Stimulated activated CD4-positive, alpha-beta T cell treated with anti-CD3 and anti-CD28 coated beads, Interleukin-12 subunit alpha, Interleukin-12 subunit beta, amount 100 ng/mL, for 48 hours (primary cell): Measurements from ENCODE around the gene MAP3K4.
"Not testable (repeated sequence)": the region's sequence is repeated elsewhere in the genome, so short reads cannot be mapped to it uniquely, and the experiment has no call there.

Experiments used
- DNase-seq, 3 donors: peaks; one replicate each; pipeline ENCODE4 v3.0.0-alpha.2; 2020; ENCODE audit warnings: low read depth in 2 of 3, low spot score in 1 of 3

Gene MAP3K4

DNA sequence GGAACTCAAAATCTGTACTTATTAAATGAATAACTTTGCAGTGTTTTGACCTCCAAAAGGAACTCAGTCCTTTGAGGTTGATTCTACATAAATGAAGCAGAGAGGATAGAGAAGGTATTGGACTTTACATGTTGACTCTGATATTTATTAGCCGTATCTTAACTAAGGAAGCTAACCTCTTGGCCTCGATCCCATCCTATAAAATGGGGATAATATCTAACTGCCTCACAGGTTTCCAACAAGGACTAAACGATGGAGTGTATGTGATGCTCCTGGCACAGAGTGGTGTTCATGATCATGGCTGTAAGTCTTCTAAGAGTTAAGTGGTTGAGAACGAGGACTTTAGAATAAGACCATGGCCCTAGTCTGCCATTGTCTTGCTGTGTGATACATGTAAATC is 24.2 kb upstream of the MAP3K4 start:
- no peak for DNase-seq

DNA sequence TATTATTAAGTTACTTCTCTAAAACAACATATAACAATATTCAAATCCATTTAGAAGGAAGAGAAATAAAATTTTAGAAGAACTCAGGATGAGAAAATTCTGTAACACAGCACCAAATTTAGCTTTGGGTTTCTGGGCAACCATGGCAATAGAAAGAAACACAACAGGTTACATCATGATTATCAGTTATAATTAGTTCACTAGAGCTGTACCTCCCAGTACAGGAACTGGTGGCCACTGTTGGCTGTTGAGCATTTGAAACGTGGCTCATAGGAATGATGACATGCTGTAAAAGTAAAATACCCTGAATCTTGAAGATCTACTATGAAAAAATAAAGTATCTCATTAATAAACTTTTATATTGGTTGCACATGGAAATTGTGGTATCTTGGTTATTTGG is 23.7 kb upstream of the MAP3K4 start:
- DNase-seq: no peak

DNA sequence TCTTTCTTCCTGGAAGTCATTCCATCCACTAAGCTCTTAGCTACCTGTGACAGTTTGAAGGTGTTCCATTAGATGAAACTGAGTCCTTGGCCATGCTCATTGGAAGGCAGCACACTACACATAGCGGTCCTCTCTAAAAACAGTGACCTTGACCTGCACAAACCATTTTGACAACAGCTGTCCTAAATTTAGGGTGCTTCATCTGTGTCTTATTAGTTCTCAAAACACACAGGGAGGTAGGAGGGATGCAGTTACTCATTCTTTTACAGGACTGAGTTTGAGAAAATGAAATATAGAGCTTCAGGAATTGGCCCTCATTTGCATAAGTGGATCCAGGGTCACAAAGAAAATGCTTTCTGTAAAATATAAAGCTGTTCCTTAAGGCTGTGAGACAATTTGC is 20.4 kb upstream of the MAP3K4 start:
- no peak for DNase-seq

DNA sequence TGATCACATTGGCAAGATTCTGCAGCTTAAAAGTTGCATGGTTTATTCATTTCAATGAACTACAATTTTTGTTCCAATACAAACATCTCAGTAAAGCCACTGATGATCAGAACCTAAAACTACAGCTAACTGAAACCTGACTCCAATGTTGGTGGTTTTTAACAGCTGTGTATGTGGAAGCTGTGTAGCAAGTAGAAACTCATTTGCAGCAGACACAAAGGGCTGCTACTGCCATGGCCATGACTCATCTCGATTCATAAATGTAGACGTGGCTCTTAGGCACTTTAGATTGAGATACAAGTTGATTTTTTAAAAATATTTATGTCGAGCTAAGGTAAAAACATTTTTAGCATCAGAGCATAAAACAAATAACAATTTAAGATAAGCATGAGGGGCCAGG is 19.5 kb upstream of the MAP3K4 start:
- no peak for DNase-seq

DNA sequence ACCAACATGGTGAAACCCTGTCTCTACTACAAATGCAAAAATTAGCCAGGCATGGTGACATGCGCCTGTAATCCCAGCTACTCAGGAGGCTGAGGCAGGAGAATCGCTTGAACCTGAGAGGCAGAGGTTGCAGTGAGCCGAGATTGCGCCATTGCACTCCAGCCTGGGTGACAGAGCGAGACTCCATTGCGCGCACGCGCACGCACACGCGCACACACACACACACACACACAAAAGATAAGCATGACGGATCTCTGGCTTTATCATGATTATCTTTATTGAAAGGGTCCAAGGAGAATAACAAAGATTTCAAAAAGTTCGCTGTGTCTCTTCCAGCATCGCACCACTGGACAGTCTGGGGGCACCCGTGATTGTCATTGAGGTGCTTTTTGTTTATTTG is 19.0 kb upstream of the MAP3K4 start:
- not testable (repeated sequence) for DNase-seq

DNA sequence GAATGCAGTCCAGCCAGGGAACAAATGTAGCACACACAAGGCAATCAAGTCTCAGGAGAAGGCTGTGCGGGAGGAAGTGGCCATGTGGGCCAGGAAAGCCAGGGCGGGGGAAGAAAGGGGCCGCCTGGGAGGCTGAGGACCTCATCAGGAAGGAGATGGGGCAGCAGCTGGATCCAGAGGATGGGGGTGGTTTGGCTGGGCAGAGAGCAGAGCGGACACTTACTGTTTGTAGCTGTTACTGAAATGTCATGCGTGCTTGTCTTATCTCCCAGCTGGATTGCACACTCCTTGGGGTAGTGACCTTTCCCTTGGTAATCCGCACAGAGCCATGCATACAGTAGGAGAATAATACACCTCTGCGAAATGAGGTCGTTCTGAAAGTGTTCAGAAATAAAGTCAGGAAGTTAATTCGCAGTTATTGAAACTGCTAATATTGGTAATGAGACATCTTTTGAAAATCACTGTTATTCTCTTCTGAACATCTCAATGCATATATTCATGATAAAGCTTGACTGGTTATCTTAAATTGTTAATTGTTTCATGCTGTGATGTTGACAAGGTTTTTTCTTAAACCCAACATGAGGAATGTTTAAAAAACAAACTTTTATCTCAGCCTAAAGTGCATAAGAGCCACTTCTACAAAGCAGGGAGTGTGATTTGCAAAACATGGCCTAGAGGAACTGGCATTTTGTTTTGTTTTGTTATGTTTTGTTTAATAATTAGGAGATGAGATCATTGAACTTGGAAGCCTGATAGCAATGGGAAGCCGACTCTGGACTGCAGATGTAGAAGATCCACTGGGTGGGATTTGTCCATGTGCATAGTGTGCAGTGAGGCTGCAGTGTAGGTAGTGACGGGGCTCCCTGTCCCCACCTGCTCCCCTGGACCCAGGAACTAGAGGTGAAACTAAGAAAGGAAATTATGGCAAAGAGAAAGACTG is 18.0 kb upstream of the MAP3K4 start:
- DNase-seq: no peak

DNA sequence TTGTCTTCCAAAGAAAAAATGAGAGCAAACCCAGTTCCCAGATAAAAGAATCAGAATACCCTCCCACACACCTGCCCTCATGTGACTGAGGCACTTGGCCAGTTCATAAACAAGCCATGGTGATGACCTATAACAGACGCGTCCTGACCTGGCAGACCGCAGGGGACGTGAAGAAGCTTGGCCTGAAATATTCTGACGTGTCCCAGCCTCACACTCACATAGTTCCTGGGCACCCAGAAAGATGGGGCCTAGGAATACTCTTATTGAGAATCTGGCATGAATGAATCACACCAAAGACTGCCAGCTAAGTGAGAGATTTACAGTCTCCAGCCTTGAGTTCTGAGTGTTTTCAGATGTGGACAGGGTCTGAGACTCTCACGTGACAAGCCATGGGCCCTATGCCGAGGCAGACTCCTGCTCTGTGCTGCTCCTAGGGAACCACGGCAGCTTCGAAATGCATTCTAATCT is 17.2 kb upstream of the MAP3K4 start:
- DNase-seq: no peak

DNA sequence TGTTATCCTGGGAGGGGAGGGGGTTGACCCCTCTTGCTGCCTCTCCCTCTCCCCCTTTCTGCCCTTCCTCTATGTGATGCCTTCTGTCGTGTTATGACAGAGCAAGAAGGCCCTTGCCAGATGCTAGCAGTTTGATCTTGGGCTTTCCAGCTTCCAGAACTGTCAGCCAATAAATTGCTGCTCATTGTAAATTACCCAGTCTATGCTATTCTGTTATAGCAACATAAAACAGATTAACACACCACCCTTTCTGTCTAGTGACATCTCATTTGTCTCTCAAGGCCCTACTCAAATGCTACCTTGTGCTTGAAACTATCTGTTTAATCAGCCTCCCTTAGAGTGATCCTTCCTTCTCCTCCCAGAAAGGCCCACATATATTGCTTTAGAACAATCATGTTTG is 16.4 kb upstream of the MAP3K4 start:
- no peak for DNase-seq

DNA sequence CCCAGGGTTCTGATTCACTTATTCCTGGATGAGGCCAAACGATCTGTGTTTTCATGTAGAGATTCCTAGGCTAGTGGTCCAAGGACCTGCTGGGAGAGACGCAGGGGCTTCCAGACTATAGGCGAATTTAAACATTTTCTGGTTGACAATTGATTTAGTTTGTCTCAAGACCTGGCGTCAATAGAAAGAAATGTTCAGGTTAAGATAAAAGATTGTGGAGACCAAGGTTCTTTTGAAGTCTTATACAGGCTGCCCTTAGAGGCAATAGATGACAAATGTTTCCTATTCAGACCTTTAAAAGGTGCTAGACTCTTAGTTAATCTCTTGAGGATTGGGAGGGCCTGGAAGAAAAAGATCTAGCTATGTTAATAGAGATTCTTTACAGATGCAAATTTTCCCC is 15.6 kb upstream of the MAP3K4 start:
- not testable (repeated sequence) for DNase-seq

DNA sequence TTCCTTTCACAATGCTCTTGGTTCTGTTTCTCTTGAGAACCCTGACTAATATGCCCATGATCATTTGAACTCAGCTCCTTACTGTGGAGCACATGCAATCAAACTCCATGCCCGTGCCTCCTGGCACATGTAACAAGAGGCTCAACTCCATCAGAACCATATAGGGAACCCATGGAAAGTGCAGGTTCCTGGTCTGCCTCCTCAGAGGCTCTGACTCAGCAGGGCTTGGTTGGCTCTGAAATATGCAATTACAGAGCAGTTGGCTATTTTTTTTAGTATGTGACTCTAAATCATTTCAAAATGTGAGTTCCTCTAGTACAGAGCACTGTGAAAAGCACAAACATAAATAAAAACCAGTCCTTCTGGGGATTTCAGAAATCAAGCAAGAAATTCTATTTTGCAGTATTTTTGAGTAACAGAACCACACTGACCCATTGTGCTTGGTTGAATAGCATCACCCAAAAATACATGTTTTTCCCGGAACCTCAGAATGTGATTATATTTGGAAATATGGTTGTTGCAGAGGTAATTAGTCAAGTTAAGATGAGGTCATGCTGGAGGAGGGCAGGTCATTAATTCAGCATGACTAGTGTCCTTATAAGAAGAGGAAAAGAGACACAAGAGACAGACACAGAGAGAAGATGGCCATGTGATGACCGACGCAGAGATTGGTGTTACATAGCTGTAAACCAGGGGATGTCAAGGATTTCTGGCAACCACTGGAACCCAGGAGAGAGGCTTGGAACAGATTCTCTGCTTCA is 13.2 kb upstream of the MAP3K4 start:
- no peak for DNase-seq

DNA sequence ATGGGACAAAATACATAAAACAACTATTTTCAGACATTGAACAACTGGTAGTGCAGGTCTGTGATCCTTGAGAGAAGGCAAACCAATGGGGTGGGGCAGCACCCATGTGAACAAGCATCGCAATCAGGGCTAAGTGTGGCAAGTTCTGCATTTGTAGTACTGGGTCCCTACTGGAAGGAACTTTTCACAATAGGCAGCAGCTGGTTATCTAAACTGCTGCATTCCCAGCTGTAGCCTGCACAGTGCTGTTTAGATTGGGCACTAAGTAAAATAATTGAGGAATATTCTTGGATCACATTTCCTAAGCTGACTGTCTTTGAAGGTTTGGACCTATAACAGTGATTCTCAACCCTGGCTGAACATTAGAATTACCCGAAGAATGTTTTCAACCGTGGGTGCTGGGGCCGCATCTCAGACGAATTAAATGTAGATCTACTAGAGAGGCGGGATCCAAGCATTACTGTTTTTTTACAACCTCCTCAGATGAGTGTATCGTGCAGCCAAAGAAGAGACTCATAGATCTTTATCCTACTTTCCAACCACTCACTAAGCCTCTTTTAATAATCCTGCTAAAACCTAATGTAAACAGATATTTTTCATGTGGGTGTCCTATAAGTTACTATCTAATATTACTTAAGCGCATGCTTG is 12.4 kb upstream of the MAP3K4 start:
- DNase-seq: no peak

DNA sequence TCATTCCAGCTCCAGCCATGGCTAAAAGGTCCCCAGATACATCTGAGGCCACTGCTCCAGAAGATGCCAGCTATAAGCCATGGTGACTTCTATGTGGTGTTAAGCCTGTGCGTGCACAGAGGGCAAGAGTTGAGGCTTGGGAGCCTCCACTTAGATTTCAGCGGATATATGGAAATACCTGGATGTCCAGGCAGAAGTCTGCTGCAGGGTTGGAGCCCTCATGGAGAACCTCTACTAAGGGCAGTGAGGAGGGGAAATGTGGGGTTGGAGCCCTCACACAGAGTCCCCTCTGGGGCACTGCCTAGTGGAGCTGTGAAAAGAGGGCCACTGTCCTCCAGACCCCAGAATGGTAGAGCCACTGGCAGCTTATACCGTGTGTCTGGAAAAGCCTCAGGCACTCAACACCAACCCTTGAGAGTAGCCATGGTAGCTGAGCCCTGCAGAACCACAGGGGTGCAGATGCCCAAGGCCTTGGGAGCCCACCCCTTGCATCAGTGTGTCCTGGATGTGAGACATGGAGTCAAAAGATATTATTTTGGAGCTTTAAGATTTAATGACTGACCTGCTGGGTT is 8.1 kb upstream of the MAP3K4 start:
- DNase-seq: not testable (repeated sequence)

DNA sequence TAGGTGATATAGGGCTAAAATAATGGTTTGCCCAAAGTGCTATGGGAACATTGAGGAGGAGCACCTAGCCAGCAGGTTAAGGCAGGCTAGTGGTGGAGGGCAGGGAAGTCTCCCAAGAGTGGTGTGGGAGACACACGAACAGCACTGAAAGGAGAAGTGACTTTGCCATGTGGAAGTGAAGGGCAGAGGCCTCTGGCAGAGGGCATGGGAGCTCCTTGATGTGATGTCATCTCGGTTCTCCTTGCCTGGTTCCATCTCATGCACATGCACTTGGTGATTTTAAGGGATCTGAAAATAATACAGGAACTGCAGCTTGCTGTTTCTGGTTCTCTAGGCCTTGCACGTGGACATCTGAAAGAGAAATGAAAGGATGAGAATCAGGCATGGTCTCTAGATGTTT is 4.7 kb upstream of the MAP3K4 start:
- no peak for DNase-seq

DNA sequence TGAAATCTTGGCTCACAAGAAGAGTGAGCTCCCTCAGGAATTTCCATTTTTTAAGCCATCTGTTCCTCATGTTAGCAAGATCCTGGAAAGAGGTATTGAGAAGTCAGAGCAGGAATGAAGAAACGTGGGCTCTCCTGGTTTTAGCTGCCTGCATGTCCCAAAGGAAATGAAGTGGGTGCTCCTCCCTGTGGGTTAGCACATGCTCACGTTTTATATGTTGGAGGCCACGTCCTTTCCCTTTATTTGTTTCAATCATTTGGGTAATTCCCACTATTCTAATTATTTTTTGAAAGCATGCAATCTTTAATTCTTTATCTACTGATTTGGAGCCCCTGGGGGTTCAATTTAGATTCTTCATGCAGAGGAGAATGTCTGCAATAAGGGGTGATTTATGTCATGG is 4.3 kb upstream of the MAP3K4 start:
- no peak for DNase-seq

DNA sequence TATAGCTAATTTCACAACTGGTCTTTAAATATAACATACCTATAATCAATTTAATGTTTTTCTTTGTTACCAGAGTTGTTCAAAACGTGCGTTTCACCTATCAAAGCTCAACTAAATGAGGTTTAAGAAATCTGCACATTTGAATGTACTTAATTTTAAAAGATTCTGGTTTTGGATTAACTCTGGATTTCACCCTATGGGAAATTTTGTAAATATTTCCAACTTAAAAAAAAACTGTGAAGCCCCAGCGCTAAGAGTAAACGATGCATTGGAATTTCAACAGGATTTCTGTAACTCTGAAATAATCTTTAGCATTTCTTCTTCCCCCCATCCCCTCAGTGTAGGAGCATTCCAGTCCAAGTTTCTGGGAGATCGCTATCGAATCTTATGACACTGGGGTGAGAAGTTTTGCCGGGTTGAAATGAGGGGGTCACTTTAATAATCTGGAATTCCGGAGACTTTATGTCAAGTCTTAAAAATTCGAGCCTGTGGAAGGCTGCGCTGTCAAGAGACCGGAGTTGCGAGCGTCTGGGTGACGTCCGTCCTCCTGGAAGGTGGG is 643 bp upstream of the MAP3K4 start:
- no peak for DNase-seq

DNA sequence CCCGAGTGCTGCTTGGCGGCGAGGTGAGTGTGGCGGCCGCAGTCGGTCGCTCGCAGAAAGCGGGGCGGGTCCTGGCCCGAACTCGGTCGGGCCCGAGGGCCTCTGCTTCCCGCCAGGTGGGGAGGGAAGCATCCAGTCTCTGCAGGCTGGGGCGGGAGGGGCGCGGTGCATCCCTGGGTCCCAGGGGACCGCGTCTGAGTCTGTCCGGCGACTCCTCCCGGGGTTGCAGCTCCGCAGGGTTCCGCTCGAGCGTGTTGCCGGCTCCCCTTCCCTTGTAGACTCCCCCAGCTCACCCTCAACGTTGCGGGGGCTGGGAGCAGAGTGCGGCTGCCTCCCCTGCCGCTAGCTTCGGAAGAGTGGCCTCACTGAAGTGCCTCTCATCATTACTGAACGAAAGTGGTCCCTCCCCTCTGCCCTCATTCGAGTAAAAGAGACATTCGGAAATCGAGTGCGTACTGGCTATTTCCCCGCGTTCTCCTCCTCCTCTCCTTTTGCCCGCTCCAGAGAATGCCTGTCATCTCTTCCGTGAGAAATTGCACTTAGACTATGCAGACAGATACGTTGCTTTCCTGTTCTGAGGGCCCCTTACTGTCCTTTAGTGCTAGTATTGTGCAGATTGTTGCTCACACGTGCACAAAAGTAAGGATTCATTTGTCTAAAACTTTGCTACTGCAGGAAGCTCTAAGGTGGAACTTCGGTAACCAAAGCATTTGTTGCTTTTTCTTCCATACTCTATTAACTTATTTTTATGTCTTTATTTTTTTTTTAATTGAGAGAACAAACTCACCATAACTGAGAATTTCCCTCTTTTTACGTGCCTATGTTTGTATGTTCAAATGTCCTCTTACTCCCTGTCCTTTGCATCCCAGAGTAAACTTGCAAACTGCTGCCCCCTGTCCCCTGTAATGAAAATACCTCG is 751 bp downstream of the MAP3K4 start:
- DNase-seq: peak in 1 of 3 donors; percentile 20

DNA sequence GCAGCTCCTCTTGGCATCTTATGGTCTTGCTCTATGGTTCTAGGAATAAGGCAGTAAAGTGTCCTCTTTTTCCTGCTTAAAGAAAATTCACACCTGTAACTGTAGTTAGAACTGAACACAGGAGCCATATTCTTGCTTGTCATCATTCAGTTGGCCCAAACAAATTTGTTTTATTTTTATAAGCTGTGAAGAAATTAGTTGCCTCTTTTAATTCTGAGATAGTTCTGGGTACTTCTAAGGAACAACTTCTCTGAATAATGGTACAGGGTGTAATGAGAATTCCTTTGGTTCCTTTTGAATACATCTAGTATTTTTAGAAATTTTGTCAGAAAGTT is 1.4 kb downstream of the MAP3K4 start:
- no peak for DNase-seq

DNA sequence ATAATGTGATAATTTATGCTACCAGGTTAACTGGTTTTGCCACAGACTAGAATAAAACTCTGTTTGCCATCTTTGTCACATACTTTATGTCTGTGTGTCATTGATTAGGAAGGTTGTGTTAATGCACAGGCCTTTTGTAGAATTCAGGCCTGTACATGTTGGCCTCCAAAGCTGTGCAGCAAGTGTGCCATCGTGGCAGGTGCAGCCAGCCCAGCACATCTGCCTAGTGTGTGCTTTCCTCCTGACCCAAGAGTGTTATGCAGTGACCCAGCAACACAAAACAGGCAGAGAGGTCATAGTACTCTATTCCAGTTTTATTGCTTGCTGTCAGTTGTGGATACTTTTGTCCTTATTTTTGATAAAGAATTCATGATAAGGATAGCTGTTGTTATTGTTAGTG is 3.7 kb downstream of the MAP3K4 start:
- no peak for DNase-seq

DNA sequence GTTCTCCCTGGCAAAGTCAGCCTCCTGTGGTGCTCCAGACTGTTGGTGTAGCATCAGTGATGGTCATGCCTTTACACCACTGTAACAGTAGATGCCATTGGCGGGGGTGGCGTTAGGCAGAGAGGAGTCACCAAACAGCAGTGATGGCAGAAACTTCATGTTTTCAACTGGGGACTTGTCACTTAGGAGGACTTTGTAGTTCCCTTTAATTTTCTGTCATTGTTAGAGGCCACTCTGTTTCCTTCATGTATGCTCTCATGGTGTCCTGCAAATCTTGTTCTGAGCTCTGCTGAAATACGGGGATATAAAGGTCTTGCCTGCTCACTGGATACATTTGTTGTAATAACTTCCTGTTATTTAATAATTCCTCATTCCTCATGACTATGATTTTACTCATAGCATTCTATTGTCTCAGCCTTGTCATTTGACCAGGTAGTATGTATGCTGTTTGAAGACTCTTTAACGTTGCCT is 4.6 kb downstream of the MAP3K4 start:
- DNase-seq: no peak

DNA sequence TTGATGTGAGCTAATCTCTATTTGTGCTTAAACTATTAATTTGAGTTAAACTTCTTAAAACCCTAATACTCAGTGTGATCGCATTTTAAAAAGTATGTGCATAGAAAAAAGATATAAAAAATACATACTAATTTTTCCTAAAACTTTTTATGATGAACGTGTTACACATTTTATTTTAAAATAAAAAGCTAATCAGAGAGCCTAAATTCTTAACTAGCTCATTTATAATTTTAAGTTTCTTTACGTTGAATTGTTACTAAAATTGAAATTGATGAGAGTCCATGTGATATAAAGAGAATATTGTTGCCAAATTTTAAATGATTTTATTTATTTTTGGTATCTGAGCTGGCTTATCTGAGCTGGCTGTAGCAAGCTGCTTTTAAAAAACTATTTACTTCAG is 6.6 kb downstream of the MAP3K4 start:
- no peak for DNase-seq
